ENCODE data around the gene DIP2C.

DNA sequence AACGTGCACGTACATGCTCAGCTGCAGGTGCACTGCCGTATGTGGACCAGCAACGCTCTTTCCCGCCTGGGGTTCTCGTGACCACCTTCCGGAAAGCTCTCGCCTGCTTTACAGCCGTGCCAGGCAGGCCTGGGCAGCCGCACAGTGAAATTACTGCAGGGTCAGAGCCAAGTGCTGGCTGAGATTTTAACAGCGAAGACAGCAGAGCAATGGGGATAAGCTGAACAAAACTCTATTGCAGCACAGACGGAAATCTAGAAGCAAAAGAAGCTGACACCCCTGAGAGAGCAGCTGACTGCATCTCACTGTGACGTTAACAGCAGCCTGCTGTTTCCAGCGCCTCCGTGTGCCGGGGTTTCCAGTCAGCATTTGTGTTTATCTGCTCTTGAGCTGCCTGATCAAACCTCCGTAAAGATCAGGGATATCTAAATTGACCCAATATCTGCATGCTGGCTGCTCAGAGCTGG is 179.0 kb downstream of the DIP2C start:
- TF ChIP-seq POLR2A (IDR thresholded peaks at IDR 0.05) (no peak), POLR2AphosphoS5 (IDR thresholded peaks at IDR 0.05) (peak; percentile 78)
- TF ChIP-seq, protein P1, sequence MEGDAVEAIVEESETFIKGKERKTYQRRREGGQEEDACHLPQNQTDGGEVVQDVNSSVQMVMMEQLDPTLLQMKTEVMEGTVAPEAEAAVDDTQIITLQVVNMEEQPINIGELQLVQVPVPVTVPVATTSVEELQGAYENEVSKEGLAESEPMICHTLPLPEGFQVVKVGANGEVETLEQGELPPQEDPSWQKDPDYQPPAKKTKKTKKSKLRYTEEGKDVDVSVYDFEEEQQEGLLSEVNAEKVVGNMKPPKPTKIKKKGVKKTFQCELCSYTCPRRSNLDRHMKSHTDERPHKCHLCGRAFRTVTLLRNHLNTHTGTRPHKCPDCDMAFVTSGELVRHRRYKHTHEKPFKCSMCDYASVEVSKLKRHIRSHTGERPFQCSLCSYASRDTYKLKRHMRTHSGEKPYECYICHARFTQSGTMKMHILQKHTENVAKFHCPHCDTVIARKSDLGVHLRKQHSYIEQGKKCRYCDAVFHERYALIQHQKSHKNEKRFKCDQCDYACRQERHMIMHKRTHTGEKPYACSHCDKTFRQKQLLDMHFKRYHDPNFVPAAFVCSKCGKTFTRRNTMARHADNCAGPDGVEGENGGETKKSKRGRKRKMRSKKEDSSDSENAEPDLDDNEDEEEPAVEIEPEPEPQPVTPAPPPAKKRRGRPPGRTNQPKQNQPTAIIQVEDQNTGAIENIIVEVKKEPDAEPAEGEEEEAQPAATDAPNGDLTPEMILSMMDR (IDR thresholded peaks at IDR 0.05) = no peak

Measured in prostate gland (tissue), 2 donors.